Measurements from ENCODE around the gene SNX5. TPM values are rescaled to one million over a fixed set of nuclear protein-coding genes. Genes with fewer than 3 reads are reported as not detected.

SNX5 gene
- total and polyA plus RNA-seq, 2 of the 13 experiments (the other 11 are each of a cell fraction or from before 2014, with no cell fraction given), result 664 to 1,040 TPM

- TF ChIP-seq REST (IDR thresholded peaks at IDR 0.05; ENCODE audit: borderline replicate concordance in 1 of 2, low read depth in 1 of 2, low read length in 2 of 2), result no peak; a peak in 1 of 4 replicates
- no peak for TF ChIP-seq ZNF740 (CRISPR knock-in tag; IDR thresholded peaks at IDR 0.05)
- no peak for TF ChIP-seq SATB2 (CRISPR knock-in tag; IDR thresholded peaks at IDR 0.05)
- TF ChIP-seq ZNF264 (CRISPR knock-in tag; IDR thresholded peaks at IDR 0.05), result 0 out of 2 replicates have a peak, but pooled peaks have one; percentile 18
- TF ChIP-seq TARDBP (CRISPR knock-in tag; IDR thresholded peaks at IDR 0.05), result no peak; the same call in 1 of the 2 replicates
- TF ChIP-seq ZNF563 (CRISPR knock-in tag; IDR thresholded peaks at IDR 0.05), result no peak
- no peak for TF ChIP-seq BCL6 (CRISPR knock-in tag; IDR thresholded peaks at IDR 0.05)
- TF ChIP-seq ZNF17 (CRISPR knock-in tag; IDR thresholded peaks at IDR 0.05), result no peak
- TF ChIP-seq SUZ12 (IDR thresholded peaks at IDR 0.05; ENCODE audit: low read depth, low read length), result no peak
- no peak for TF ChIP-seq ZNF232 (CRISPR knock-in tag; IDR thresholded peaks at IDR 0.05; ENCODE audit: borderline replicate concordance)
- no peak for TF ChIP-seq REL (CRISPR knock-in tag; conservative IDR thresholded peaks at IDR 0.05)
- peak; percentile 17; the same call in 1 of the 2 replicates for TF ChIP-seq NCOR1 (IDR thresholded peaks at IDR 0.05; ENCODE audit: borderline replicate concordance, low read length)
- TF ChIP-seq ZNF766 (CRISPR knock-in tag; IDR thresholded peaks at IDR 0.05; ENCODE audit: borderline replicate concordance), result no peak
- no peak for TF ChIP-seq CCAR2 (optimal IDR thresholded peaks at IDR 0.05; ENCODE audit: low read depth, low read length)
- no peak for TF ChIP-seq ZSCAN20 (CRISPR knock-in tag; IDR thresholded peaks at IDR 0.05; ENCODE audit: borderline replicate concordance)
- TF ChIP-seq RNF2 (conservative IDR thresholded peaks at IDR 0.05; ENCODE audit: low read depth), result no peak
- no peak for TF ChIP-seq U2AF2 (IDR thresholded peaks at IDR 0.05; ENCODE audit: low read depth, low read length)
- TF ChIP-seq ZNF549 (CRISPR knock-in tag; IDR thresholded peaks at IDR 0.05), result no peak
- TF ChIP-seq DZIP1 (CRISPR knock-in tag; IDR thresholded peaks at IDR 0.05), result no peak
- no peak for TF ChIP-seq ZNF253 (CRISPR knock-in tag; IDR thresholded peaks at IDR 0.05; ENCODE audit: borderline replicate concordance)
- TF ChIP-seq ELF4 (CRISPR knock-in tag; IDR thresholded peaks at IDR 0.05; ENCODE audit: borderline replicate concordance), result no peak
- no peak for TF ChIP-seq ZNF292 (CRISPR knock-in tag; IDR thresholded peaks at IDR 0.05; ENCODE audit: borderline replicate concordance, low read depth)
- no peak for TF ChIP-seq ELF1 (CRISPR knock-in tag; IDR thresholded peaks at IDR 0.05)
- 0 out of 2 replicates have a peak, but pooled peaks have one; percentile 30 for TF ChIP-seq HDAC1 (CRISPR knock-in tag; IDR thresholded peaks at IDR 0.05)
Measured at GRCh38 chr20:17966432-17967310, 1.9 kb downstream of the SNX5 start (continued).
